ENCODE results near the gene ARHGEF4.
"Not testable (repeated sequence)": the region's sequence is repeated elsewhere in the genome, so short reads cannot be mapped to it uniquely, and the experiment has no call there.

Gene ARHGEF4

GRCh38 chr2:130887643-130888042, 50.9 kb downstream of the ARHGEF4 start:
- no peak for DNase-seq

- no peak for DNase-seq
These were observed 54.4 kb downstream of the ARHGEF4 start for GRCh38 chr2:130890941-130891669.

- no peak for DNase-seq
These were observed 55.3 kb downstream of the ARHGEF4 start for GRCh38 chr2:130891966-130892365.

GRCh38 chr2:130892793-130893785, 56.4 kb downstream of the ARHGEF4 start:
- no peak for DNase-seq

- DNase-seq = no peak
These were observed 57.7 kb downstream of the ARHGEF4 start for GRCh38 chr2:130894326-130894942.

GRCh38 chr2:130896813-130897212, 60.1 kb downstream of the ARHGEF4 start:
- no peak for DNase-seq

GRCh38 chr2:130898553-130898952, 61.8 kb downstream of the ARHGEF4 start:
- no peak for DNase-seq

GRCh38 chr2:130899306-130899705, 62.6 kb downstream of the ARHGEF4 start:
- DNase-seq = no peak

- DNase-seq = no peak
These were observed 64.3 kb downstream of the ARHGEF4 start for GRCh38 chr2:130901061-130901460.

- DNase-seq = not testable (repeated sequence)
These were observed 64.9 kb downstream of the ARHGEF4 start for GRCh38 chr2:130901626-130902025.

GRCh38 chr2:130908832-130909231, 72.1 kb downstream of the ARHGEF4 start:
- DNase-seq = no peak

GRCh38 chr2:130910931-130911330, 74.2 kb downstream of the ARHGEF4 start:
- DNase-seq = no peak

GRCh38 chr2:130911482-130911881, 74.8 kb downstream of the ARHGEF4 start:
- DNase-seq = no peak

- no peak for DNase-seq
These were observed 75.3 kb downstream of the ARHGEF4 start for GRCh38 chr2:130911996-130912395.

GRCh38 chr2:130912471-130912870, 75.8 kb downstream of the ARHGEF4 start:
- no peak for DNase-seq

GRCh38 chr2:130913891-130914290, 77.2 kb downstream of the ARHGEF4 start:
- no peak for DNase-seq

GRCh38 chr2:130915149-130915548, 78.4 kb downstream of the ARHGEF4 start:
- DNase-seq = no peak

GRCh38 chr2:130915595-130916437, 79.1 kb downstream of the ARHGEF4 start:
- DNase-seq = no peak

- no peak for DNase-seq
These were observed 79.7 kb downstream of the ARHGEF4 start for GRCh38 chr2:130916438-130916705.

- DNase-seq = no peak
These were observed 80.4 kb downstream of the ARHGEF4 start for GRCh38 chr2:130917006-130917688.

- no peak for DNase-seq
These were observed 81.7 kb downstream of the ARHGEF4 start for GRCh38 chr2:130918393-130918792.

Measured in NCI-H1436 (cell line).